SK-N-SH treated with all-trans-retinoic acid at 6 μM for 48 hours (cell line): Measurements from ENCODE around the gene BOD1L1.

Experiments
- ATAC-seq: fragments of 200-7000 bp; cut with Tn5 transposase; 3 replicates; pipeline ENCODE4 v1.9.1; 2020; ENCODE audit warnings: mild to moderate bottlenecking, moderate library complexity
- ARNTL ChIP-seq: fragments of 450-650 bp; formaldehyde crosslinking; IDR thresholded peaks from 2 replicates; pipeline ENCODE4 v1.5.0; 2020; ENCODE audit warnings: low read depth, mild to moderate bottlenecking, moderate library complexity, borderline replicate concordance
- BACH2 ChIP-seq: fragments of 250-450 bp; sonication (Bioruptor Pico); IDR thresholded peaks from 2 replicates; pipeline ENCODE4 v1.9.0; 2021; ENCODE audit warnings: mild to moderate bottlenecking, borderline replicate concordance
- CREB5 ChIP-seq: fragments of 250-450 bp; sonication (Bioruptor Pico); IDR thresholded peaks from 2 replicates; pipeline ENCODE4 v1.5.1; 2020; ENCODE audit warnings: low read depth, mild to moderate bottlenecking, moderate library complexity
- CSDC2 ChIP-seq: fragments of 250-450 bp; sonication (Bioruptor Pico); IDR thresholded peaks from 2 replicates; pipeline ENCODE4 v1.5.0; 2020; ENCODE audit warnings: mild to moderate bottlenecking, moderate library complexity
- CSRNP3 ChIP-seq: fragments of 250-450 bp; sonication (Bioruptor Pico); IDR thresholded peaks from 2 replicates; pipeline ENCODE4 v1.5.1; 2021; ENCODE audit warnings: mild to moderate bottlenecking, moderate library complexity
- ESRRG ChIP-seq: fragments of 250-450 bp; sonication (Bioruptor Pico); IDR thresholded peaks from 2 replicates; pipeline ENCODE4 v1.6.1; 2021; ENCODE audit warnings: mild to moderate bottlenecking
- GLIS3 ChIP-seq: fragments of 250-450 bp; sonication (Bioruptor Pico); IDR thresholded peaks from 2 replicates; pipeline ENCODE4 v1.5.0; 2020; ENCODE audit warnings: mild to moderate bottlenecking, moderate library complexity
- ISL1 ChIP-seq: fragments of 250-450 bp; sonication (Bioruptor Pico); IDR thresholded peaks from 2 replicates; pipeline ENCODE4 v2.1.2; 2022; ENCODE audit warnings: mild to moderate bottlenecking, moderate library complexity
- OSR1 ChIP-seq: fragments of 250-450 bp; sonication (Bioruptor Pico); IDR thresholded peaks from 2 replicates; pipeline ENCODE4 v1.8.0; 2022; ENCODE audit warnings: moderate library complexity, mild to moderate bottlenecking, inconsistent platforms
- POU6F1 ChIP-seq: fragments of 250-450 bp; sonication (Bioruptor Pico); IDR thresholded peaks from 2 replicates; pipeline ENCODE4 v1.8.0; 2021; ENCODE audit warnings: low read depth, mild to moderate bottlenecking, moderate library complexity, borderline replicate concordance
- PPARA ChIP-seq: fragments of 250-450 bp; sonication (Bioruptor Pico); IDR thresholded peaks from 2 replicates; pipeline ENCODE4 v1.5.0; 2020; ENCODE audit warnings: mild to moderate bottlenecking, borderline replicate concordance
- RARB ChIP-seq: fragments of 250-450 bp; sonication (Bioruptor Pico); IDR thresholded peaks from 2 replicates; pipeline ENCODE4 v1.8.0; 2021; ENCODE audit warnings: mild to moderate bottlenecking, moderate library complexity
- SNAI2 ChIP-seq: fragments of 250-450 bp; sonication (Bioruptor Pico); IDR thresholded peaks from 2 replicates; pipeline ENCODE4 v1.5.0; 2020; ENCODE audit warnings: mild to moderate bottlenecking, moderate library complexity
- TCF4 ChIP-seq: fragments of 250-450 bp; sonication (Bioruptor Pico); IDR thresholded peaks from 2 replicates; pipeline ENCODE4 v1.8.0; 2021; ENCODE audit warnings: mild to moderate bottlenecking, moderate library complexity, borderline replicate concordance
- TOX ChIP-seq: fragments of 250-450 bp; sonication (Bioruptor Pico); IDR thresholded peaks from 2 replicates; pipeline ENCODE4 v1.8.0; 2021; ENCODE audit warnings: mild to moderate bottlenecking, moderate library complexity, borderline replicate concordance
- ZC3H10 ChIP-seq: fragments of 250-450 bp; sonication (Bioruptor Pico); IDR thresholded peaks from 2 replicates; pipeline ENCODE4 v1.5.1; 2021; ENCODE audit warnings: mild to moderate bottlenecking, moderate library complexity
- ZFP3 ChIP-seq: fragments of 250-450 bp; sonication (Bioruptor Pico); IDR thresholded peaks from 2 replicates; pipeline ENCODE4 v1.5.0; 2020; ENCODE audit warnings: mild to moderate bottlenecking, moderate library complexity
- ZFP30 ChIP-seq: fragments of 450-650 bp; formaldehyde crosslinking; IDR thresholded peaks from 2 replicates; pipeline ENCODE4 v1.5.0; 2022; ENCODE audit warnings: mild to moderate bottlenecking, moderate library complexity
- ZNF565 ChIP-seq: fragments of 450-650 bp; formaldehyde crosslinking; conservative IDR thresholded peaks from 2 replicates; pipeline ENCODE4 v1.5.0; 2020; ENCODE audit warnings: low read depth, mild to moderate bottlenecking, moderate library complexity
- ZNF70 ChIP-seq: fragments of 450-650 bp; formaldehyde crosslinking; IDR thresholded peaks from 2 replicates; pipeline ENCODE4 v1.5.0; 2020; ENCODE audit warnings: mild to moderate bottlenecking, moderate library complexity
- ZNF8 ChIP-seq: fragments of 450-650 bp; formaldehyde crosslinking; IDR thresholded peaks from 2 replicates; pipeline ENCODE4 v1.5.0; 2020; ENCODE audit warnings: mild to moderate bottlenecking, moderate library complexity
- TF ChIP-seq, protein P1 (sequence below): fragments of 250-450 bp; sonication (Bioruptor Pico); IDR thresholded peaks from 2 replicates; pipeline ENCODE4 v1.5.0; 2020; ENCODE audit warnings: mild to moderate bottlenecking, moderate library complexity
- TF ChIP-seq, protein P2 (sequence below): fragments of 250-450 bp; sonication (Bioruptor Pico); IDR thresholded peaks from 2 replicates; pipeline ENCODE4 v1.8.0; 2020; ENCODE audit warnings: mild to moderate bottlenecking, moderate library complexity, borderline replicate concordance

The BOD1L1 gene

GRCh38 chr4:13615161-13615560 is 12.4 kb downstream of the BOD1L1 start:
- TF ChIP-seq ZNF565 (CRISPR knock-in tag) (no peak), ZFP30 (CRISPR knock-in tag) (no peak), ESRRG (CRISPR knock-in tag) (no peak), TCF4 (CRISPR knock-in tag) (no peak), OSR1 (no peak), ARNTL (CRISPR knock-in tag) (no peak), ZNF8 (CRISPR knock-in tag) (no peak), GLIS3 (CRISPR knock-in tag) (no peak), BACH2 (no peak), SNAI2 (CRISPR knock-in tag) (no peak), ZFP3 (no peak), CSRNP3 (CRISPR knock-in tag) (no peak), CREB5 (CRISPR knock-in tag) (no peak), CSDC2 (CRISPR knock-in tag) (no peak), TOX (no peak), ZNF70 (CRISPR knock-in tag) (no peak), POU6F1 (no peak), ISL1 (no peak)
- TF ChIP-seq, protein P1, sequence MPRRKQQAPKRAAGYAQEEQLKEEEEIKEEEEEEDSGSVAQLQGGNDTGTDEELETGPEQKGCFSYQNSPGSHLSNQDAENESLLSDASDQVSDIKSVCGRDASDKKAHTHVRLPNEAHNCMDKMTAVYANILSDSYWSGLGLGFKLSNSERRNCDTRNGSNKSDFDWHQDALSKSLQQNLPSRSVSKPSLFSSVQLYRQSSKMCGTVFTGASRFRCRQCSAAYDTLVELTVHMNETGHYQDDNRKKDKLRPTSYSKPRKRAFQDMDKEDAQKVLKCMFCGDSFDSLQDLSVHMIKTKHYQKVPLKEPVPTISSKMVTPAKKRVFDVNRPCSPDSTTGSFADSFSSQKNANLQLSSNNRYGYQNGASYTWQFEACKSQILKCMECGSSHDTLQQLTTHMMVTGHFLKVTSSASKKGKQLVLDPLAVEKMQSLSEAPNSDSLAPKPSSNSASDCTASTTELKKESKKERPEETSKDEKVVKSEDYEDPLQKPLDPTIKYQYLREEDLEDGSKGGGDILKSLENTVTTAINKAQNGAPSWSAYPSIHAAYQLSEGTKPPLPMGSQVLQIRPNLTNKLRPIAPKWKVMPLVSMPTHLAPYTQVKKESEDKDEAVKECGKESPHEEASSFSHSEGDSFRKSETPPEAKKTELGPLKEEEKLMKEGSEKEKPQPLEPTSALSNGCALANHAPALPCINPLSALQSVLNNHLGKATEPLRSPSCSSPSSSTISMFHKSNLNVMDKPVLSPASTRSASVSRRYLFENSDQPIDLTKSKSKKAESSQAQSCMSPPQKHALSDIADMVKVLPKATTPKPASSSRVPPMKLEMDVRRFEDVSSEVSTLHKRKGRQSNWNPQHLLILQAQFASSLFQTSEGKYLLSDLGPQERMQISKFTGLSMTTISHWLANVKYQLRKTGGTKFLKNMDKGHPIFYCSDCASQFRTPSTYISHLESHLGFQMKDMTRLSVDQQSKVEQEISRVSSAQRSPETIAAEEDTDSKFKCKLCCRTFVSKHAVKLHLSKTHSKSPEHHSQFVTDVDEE (CRISPR knock-in tag), result no peak
- TF ChIP-seq, protein P2, sequence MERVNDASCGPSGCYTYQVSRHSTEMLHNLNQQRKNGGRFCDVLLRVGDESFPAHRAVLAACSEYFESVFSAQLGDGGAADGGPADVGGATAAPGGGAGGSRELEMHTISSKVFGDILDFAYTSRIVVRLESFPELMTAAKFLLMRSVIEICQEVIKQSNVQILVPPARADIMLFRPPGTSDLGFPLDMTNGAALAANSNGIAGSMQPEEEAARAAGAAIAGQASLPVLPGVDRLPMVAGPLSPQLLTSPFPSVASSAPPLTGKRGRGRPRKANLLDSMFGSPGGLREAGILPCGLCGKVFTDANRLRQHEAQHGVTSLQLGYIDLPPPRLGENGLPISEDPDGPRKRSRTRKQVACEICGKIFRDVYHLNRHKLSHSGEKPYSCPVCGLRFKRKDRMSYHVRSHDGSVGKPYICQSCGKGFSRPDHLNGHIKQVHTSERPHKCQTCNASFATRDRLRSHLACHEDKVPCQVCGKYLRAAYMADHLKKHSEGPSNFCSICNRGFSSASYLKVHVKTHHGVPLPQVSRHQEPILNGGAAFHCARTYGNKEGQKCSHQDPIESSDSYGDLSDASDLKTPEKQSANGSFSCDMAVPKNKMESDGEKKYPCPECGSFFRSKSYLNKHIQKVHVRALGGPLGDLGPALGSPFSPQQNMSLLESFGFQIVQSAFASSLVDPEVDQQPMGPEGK (CRISPR knock-in tag), result no peak
- TF ChIP-seq, all 23 proteins: peak for 0
- no peak for ATAC-seq

DNA sequence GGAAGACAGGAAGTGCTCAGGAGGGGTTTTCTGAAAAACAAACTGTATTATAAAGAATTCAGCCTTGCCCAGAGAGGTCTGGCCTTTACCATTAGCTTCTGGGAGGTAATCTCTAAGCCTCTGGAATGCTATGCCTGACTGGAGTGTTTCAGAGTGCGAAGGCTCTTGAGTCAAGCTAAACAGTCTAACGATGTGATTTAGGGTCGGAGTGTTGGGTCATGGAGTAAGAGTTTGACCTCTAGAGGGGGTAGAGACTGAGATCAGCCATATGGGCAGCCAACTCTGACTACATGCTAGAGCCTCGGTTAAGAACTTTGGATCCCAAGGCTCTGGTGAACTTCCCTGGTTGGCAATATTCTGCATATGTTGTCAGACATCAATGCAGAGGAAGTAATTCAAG is 15.0 kb downstream of the BOD1L1 start:
- no peak for ATAC-seq
- TF ChIP-seq ZNF565 (CRISPR knock-in tag), result no peak
- TF ChIP-seq ZFP3, result no peak
- TF ChIP-seq CSRNP3 (CRISPR knock-in tag), result no peak
- TF ChIP-seq OSR1, result no peak
- no peak for TF ChIP-seq TOX
- no peak for TF ChIP-seq RARB (CRISPR knock-in tag)
- no peak for TF ChIP-seq ZNF8 (CRISPR knock-in tag)
- TF ChIP-seq BACH2, result no peak
- TF ChIP-seq ISL1, result no peak
- TF ChIP-seq, protein P2 (CRISPR knock-in tag), result no peak
- TF ChIP-seq ZNF70 (CRISPR knock-in tag), result no peak
- TF ChIP-seq PPARA (CRISPR knock-in tag), result no peak
- no peak for TF ChIP-seq ARNTL (CRISPR knock-in tag)
- no peak for TF ChIP-seq ZC3H10 (CRISPR knock-in tag)
- TF ChIP-seq TCF4 (CRISPR knock-in tag), result no peak
- TF ChIP-seq ESRRG (CRISPR knock-in tag), result no peak
